ENCODE data around the gene MYOF.
A peak's percentile ranks its signal among the peaks of the same experiment; 100 is the strongest.

Gene MYOF

GRCh38 chr10:93482145-93482834, at the start of gene MYOF:
MYOF (minus strand) TSS chr10:93482334; CDS start chr10:93482194, 140 bp downstream.
- peak; percentile 31 for DNase-seq

GRCh38 chr10:93518531-93518930, 36.4 kb upstream of the MYOF start:
- DNase-seq: no peak

- DNase-seq: no peak
Observed at GRCh38 chr10:93516006-93516380, 33.9 kb upstream of the MYOF start.

GRCh38 chr10:93515071-93516005, 33.2 kb upstream of the MYOF start:
- no peak for DNase-seq

GRCh38 chr10:93514521-93514920, 32.4 kb upstream of the MYOF start:
- no peak for DNase-seq

- no peak for DNase-seq
Observed at GRCh38 chr10:93513091-93513490, 31.0 kb upstream of the MYOF start.

GRCh38 chr10:93512565-93512964, 30.4 kb upstream of the MYOF start:
- no peak for DNase-seq

- no peak for DNase-seq
Observed at GRCh38 chr10:93509816-93510215, 27.7 kb upstream of the MYOF start.

- no peak for DNase-seq
Observed at GRCh38 chr10:93505075-93505474, 22.9 kb upstream of the MYOF start.

- no peak for DNase-seq
Observed at GRCh38 chr10:93503075-93503474, 20.9 kb upstream of the MYOF start.

GRCh38 chr10:93501650-93502049, 19.5 kb upstream of the MYOF start:
- DNase-seq: no peak

- DNase-seq: no peak
Observed at GRCh38 chr10:93498166-93498565, 16.0 kb upstream of the MYOF start.

- DNase-seq: peak; percentile 81
Observed at GRCh38 chr10:93496322-93497041, 14.3 kb upstream of the MYOF start, which contains the start of gene CEP55. CEP55 (plus strand) TSS chr10:93496612; CDS start chr10:93500052, 3,440 bp downstream.

- DNase-seq: peak; percentile 6
Observed at GRCh38 chr10:93495654-93496321, 13.7 kb upstream of the MYOF start.

GRCh38 chr10:93494494-93494893, 12.4 kb upstream of the MYOF start:
- DNase-seq: no peak

- DNase-seq: no peak
Observed at GRCh38 chr10:93493162-93493561, 11.0 kb upstream of the MYOF start.

GRCh38 chr10:93491602-93492121, 9.5 kb upstream of the MYOF start:
- no peak for DNase-seq

GRCh38 chr10:93488956-93489528, 6.9 kb upstream of the MYOF start:
- DNase-seq: no peak

- DNase-seq: no peak
Observed at GRCh38 chr10:93485690-93486089, 3.6 kb upstream of the MYOF start.

- DNase-seq: no peak
Observed at GRCh38 chr10:93481637-93482144, 443 bp downstream of the MYOF start.

GRCh38 chr10:93478873-93479272, 3.3 kb downstream of the MYOF start:
- DNase-seq: no peak

- no peak for DNase-seq
Observed at GRCh38 chr10:93476756-93477155, 5.4 kb downstream of the MYOF start.

Data from NCI-H2029 (cell line).